HPDE6-E6E7 (cell line): ENCODE data around the gene OASL.
A peak's percentile ranks its signal among the peaks of the same experiment; 100 is the strongest.
"Not testable (repeated sequence)": the region's sequence is repeated elsewhere in the genome, so short reads cannot be mapped to it uniquely, and the experiment has no call there.

Source experiments
- DNase-seq: peaks from one replicate; pipeline ENCODE4 v3.0.0; 2011; ENCODE audit warnings: missing footprints; ENCODE audit errors: extremely low spot score

OASL gene

GRCh38 chr12:121059031-121059898 lies 20.2 kb upstream of the OASL start:
- no peak for DNase-seq

- DNase-seq, result no peak
Measured at GRCh38 chr12:121057794-121058193, 18.7 kb upstream of the OASL start.

GRCh38 chr12:121053706-121054105 lies 14.7 kb upstream of the OASL start:
- DNase-seq, result no peak

GRCh38 chr12:121050725-121051124 lies 11.7 kb upstream of the OASL start:
- no peak for DNase-seq

- DNase-seq, result no peak
Measured at GRCh38 chr12:121048442-121048841, 9.4 kb upstream of the OASL start.

GRCh38 chr12:121047400-121047799 lies 8.4 kb upstream of the OASL start:
- DNase-seq, result not testable (repeated sequence)

GRCh38 chr12:121043067-121043466 lies 4.0 kb upstream of the OASL start:
- no peak for DNase-seq

GRCh38 chr12:121036810-121037326 lies 2.2 kb downstream of the OASL start:
- DNase-seq, result peak; percentile 46

GRCh38 chr12:121034616-121035305 lies 4.3 kb downstream of the OASL start:
- DNase-seq, result no peak

GRCh38 chr12:121033625-121034349 lies 5.3 kb downstream of the OASL start:
- peak; percentile 36 for DNase-seq

GRCh38 chr12:121030576-121031212 lies 8.4 kb downstream of the OASL start:
- DNase-seq, result no peak

- DNase-seq, result no peak
Measured at GRCh38 chr12:121026274-121027045, 12.6 kb downstream of the OASL start.

GRCh38 chr12:121025442-121026226 lies 13.4 kb downstream of the OASL start:
- DNase-seq, result no peak

- DNase-seq, result no peak
Measured at GRCh38 chr12:121023799-121024198, 15.2 kb downstream of the OASL start.

GRCh38 chr12:121022713-121023112 lies 16.3 kb downstream of the OASL start:
- no peak for DNase-seq

- DNase-seq, result no peak
Measured at GRCh38 chr12:121021754-121022153, 17.3 kb downstream of the OASL start.

GRCh38 chr12:121018860-121019617 lies 20.0 kb downstream of the OASL start:
- no peak for DNase-seq

GRCh38 chr12:121017966-121018491 lies 21.0 kb downstream of the OASL start:
- DNase-seq, result no peak
